NCI-H187 (cell line): ENCODE measurements around the gene CPNE5.
"Not testable (repeated sequence)": the region's sequence is repeated elsewhere in the genome, so short reads cannot be mapped to it uniquely, and the experiment has no call there.

ENCODE experiments used
- DNase-seq, 2 experiments: peaks; one replicate each; lab custom pipeline; 2025; lab: John Stamatoyannopoulos, UW

CPNE5 gene

GRCh38 chr6:36814249-36814648 lies 25.0 kb downstream of the CPNE5 start:
- no peak for DNase-seq

GRCh38 chr6:36813526-36813925 lies 25.7 kb downstream of the CPNE5 start:
- DNase-seq, result no peak

- not testable (repeated sequence) for DNase-seq
Measured at GRCh38 chr6:36813047-36813446, 26.2 kb downstream of the CPNE5 start.

GRCh38 chr6:36809941-36810803 lies 29.1 kb downstream of the CPNE5 start:
- no peak for DNase-seq

GRCh38 chr6:36809156-36809555 lies 30.1 kb downstream of the CPNE5 start:
- no peak for DNase-seq

GRCh38 chr6:36808634-36809033 lies 30.6 kb downstream of the CPNE5 start:
- no peak for DNase-seq

GRCh38 chr6:36807750-36808149 lies 31.5 kb downstream of the CPNE5 start:
- no peak for DNase-seq

GRCh38 chr6:36807143-36807542 lies 32.1 kb downstream of the CPNE5 start:
- DNase-seq, result no peak

GRCh38 chr6:36805917-36806316 lies 33.3 kb downstream of the CPNE5 start:
- DNase-seq, result no peak

- DNase-seq, result no peak
Measured at GRCh38 chr6:36805096-36805797, 34.0 kb downstream of the CPNE5 start.

GRCh38 chr6:36804563-36804962 lies 34.7 kb downstream of the CPNE5 start:
- DNase-seq, result no peak

GRCh38 chr6:36803908-36804307 lies 35.3 kb downstream of the CPNE5 start:
- no peak for DNase-seq

- no peak for DNase-seq
Measured at GRCh38 chr6:36803482-36803881, 35.8 kb downstream of the CPNE5 start.

- DNase-seq, result no peak
Measured at GRCh38 chr6:36800223-36801076, 38.8 kb downstream of the CPNE5 start.

- DNase-seq, result no peak
Measured at GRCh38 chr6:36798852-36799251, 40.4 kb downstream of the CPNE5 start.

- no peak for DNase-seq
Measured at GRCh38 chr6:36797653-36798052, 41.6 kb downstream of the CPNE5 start.

GRCh38 chr6:36797055-36797454 lies 42.2 kb downstream of the CPNE5 start:
- DNase-seq, result no peak

GRCh38 chr6:36794713-36795065 lies 44.6 kb downstream of the CPNE5 start:
- no peak for DNase-seq

- no peak for DNase-seq
Measured at GRCh38 chr6:36793913-36794712, 45.1 kb downstream of the CPNE5 start.

GRCh38 chr6:36793296-36793912 lies 45.8 kb downstream of the CPNE5 start:
- DNase-seq, result no peak

GRCh38 chr6:36791521-36792135 lies 47.6 kb downstream of the CPNE5 start:
- DNase-seq, result no peak
